Right lobe of liver (tissue), 6 donors: Measurements from ENCODE around the gene SPATA6L. TPM values are rescaled to one million over a fixed set of nuclear protein-coding genes. Genes with fewer than 3 reads are reported as not detected.

Experiments
- ATAC-seq, 4 donors: fragments of 200-7000 bp; cut with Tn5 transposase; one replicate each; pipeline ENCODE4 v1.9.1; 2020; ENCODE audit warnings: mild to moderate bottlenecking in 4 of 4, moderate library complexity in 4 of 4
- DNase-seq, 3 donors: peaks; one replicate each; pipeline ENCODE4 v3.0.0-alpha.2; 2020
- H3K27ac ChIP-seq, 3 donors: fragments of 200-600 bp; one replicate each; pipeline ENCODE4 v1.8.0; 2022
- H3K27me3 ChIP-seq, 2 donors: fragments of 200-600 bp; one replicate each; pipeline ENCODE4 v1.8.0; 2022
- H3K36me3 ChIP-seq, 4 donors: fragments of 200-600 bp; sonication (generic) in 1 of 4; one replicate each; pipeline versions ENCODE4 v1.5.1 to v1.8.0; 2017 to 2022; ENCODE audit warnings: control low read depth in 1 of 4
- H3K4me1 ChIP-seq, 4 donors: fragments of 200-600 bp; sonication (generic) in 1 of 4; one replicate each; pipeline versions ENCODE4 v1.5.1 to v1.8.0; 2017 to 2022; ENCODE audit warnings: control low read depth in 1 of 4
- H3K4me3 ChIP-seq, 3 donors: fragments of 200-600 bp; one replicate each; pipeline ENCODE4 v1.8.0; 2022
- H3K9me3 ChIP-seq, 4 donors: fragments of 200-600 bp; sonication (generic) in 1 of 4; one replicate each; pipeline versions ENCODE4 v1.5.1 to v1.8.0; 2017 to 2022; ENCODE audit warnings: control low read depth in 1 of 4
- CTCF ChIP-seq, 4 donors: fragments of 200-600 bp in 3 of 4; fragments of 450-650 bp in 1 of 4; IDR thresholded peaks; one replicate each; pipeline versions ENCODE4 v1.5.1 to v1.8.0; 2016 to 2022; ENCODE audit warnings: antibody characterized with exemption in 4 of 4, mild to moderate bottlenecking in 2 of 4
- POLR2A ChIP-seq: fragments of 450-650 bp; IDR thresholded peaks from one replicate; pipeline ENCODE4 v1.6.1; 2017; ENCODE audit warnings: antibody characterized with exemption, mild to moderate bottlenecking
- WGBS: methylation state at CpG from one replicate; pipeline ENCODE4 v1.1.6; 2018; ENCODE audit warnings: low coverage, low lambda C conversion rate; ENCODE audit not compliant: insufficient coverage; ENCODE audit errors: missing lambda C conversion rate; 5-methylcytosine and 5-hydroxymethylcytosine counted together
- intact Hi-C, 2 donors: fragments of 100-400 bp; cut with DNase I; formaldehyde crosslinking; loops; one replicate each; pipeline versions ENCODE4 v1.11.2 to v1.14.1; 2022
- total RNA-seq, 6 experiments: library from RNA; depleted of rRNA in 2 of 6; stranded (reverse); fragments of >200 nt in 2 of 6; fragmentation: NEBNext Ultra II Directional in 3 of 6; extraction: Animal tissue kit (Norgen Biotek cat#: 25700) in 3 of 6; gene quantifications; one replicate each; pipeline versions ENCODE4 v1.1.0 to v1.2.4, GENCODE V29; 2016 to 2023
- donor health status: DM: no; HTN: yes; CAD: no.
- donor health status: DM: no; HTN: no; CAD: no.
- donor health status: DM: no; HTN: no; CAD: no.
- donor health status: DM: no; HTN: yes; CAD: no.
- donor health status: DM: no; HTN: yes; CAD: no.

Gene SPATA6L
- total RNA-seq, 6 experiments from 2014 or later, result 3.7 to 18.8 (median 5.0) TPM

GRCh38 chr9:4667681-4668080, 1.4 kb upstream of the SPATA6L start:
- TF ChIP-seq CTCF (IDR thresholded peaks at IDR 0.05) (no peak), POLR2A (no peak)
- H3K9me3 ChIP-seq, result no peaks in the 10 kb centered on the region
- no peak overlapping the region for H3K4me3 ChIP-seq
- H3K4me1 ChIP-seq, result peaks cover 0 to 29% (median 8%) of the 10 kb centered on the region in 4 donors
- no peaks in the 10 kb centered on the region for H3K36me3 ChIP-seq
- no peak overlapping the region for H3K27ac ChIP-seq
- intact Hi-C loops, result loop anchor here in 1 of 2 donors (10.0 kb wide), 1 partner anchor 77 kb away; the partner anchor contains the start of gene AK3
- ATAC-seq (no peak), DNase-seq (no peak)
- WGBS, result 100% methylated on average over 1 of the region's 1 CpG
- no peaks in the 10 kb centered on the region for H3K27me3 ChIP-seq

DNA sequence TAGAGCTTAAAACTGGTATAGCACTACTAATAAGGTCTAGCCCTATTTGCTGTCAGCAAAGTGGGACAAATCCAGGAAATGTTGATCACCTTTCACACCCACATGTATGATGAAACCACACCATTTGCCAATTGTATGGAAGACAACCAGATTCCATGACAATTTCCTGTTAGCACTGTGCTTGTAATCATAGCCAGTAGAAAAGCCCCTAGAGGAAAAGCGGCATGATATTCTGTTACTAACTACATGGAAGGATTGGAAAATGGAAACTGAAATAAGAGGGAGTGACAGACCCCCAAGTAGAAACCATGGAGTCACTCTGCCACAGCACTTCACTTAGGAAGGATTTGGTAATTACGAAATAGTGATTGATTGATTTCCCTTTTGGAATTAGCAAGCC, 923 bp downstream of the SPATA6L start:
- H3K27me3 ChIP-seq, result no peaks in the 10 kb centered on the region
- H3K9me3 ChIP-seq, result no peaks in the 10 kb centered on the region
- no peaks in the 10 kb centered on the region for H3K36me3 ChIP-seq
- TF ChIP-seq POLR2A (peak; percentile 95), CTCF (IDR thresholded peaks at IDR 0.05) (no peak)
- intact Hi-C loops, result loop anchor here in 1 of 2 donors (10.0 kb wide), 1 partner anchor 79 kb away; the partner anchor contains the start of gene AK3
- ATAC-seq (peak in 3 of 4 donors; percentile 1 to 40 (median 6)), DNase-seq (no peak)
- H3K4me3 ChIP-seq, result peak overlapping the region; percentile 4 to 76 (median 55)
- WGBS, result 20% methylated on average over 2 of the region's 2 CpGs
- H3K4me1 ChIP-seq, result peaks cover 0 to 33% (median 8%) of the 10 kb centered on the region in 4 donors
- peak overlapping the region; percentile 92 to 94 (median 92) for H3K27ac ChIP-seq

DNA sequence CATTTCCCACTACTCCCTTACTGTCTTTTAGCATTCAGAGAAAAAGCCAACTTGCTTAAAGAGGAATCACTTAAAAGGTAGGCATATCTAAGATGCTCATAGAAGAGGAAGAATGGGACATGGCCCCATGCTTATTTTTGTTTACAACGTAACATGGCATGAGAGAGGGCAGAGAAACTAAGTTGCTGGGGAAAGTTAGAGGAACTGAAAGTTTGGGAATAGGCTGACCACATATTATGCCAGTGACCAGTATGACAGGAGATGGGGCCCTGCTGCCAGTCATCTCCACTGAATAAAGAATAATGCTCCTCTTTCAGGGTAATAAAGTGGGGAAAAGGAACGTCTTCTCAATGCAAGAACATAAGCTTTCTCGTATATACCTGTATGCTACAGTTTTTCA, 2.3 kb downstream of the SPATA6L start:
- Histone ChIP-seq H3K4me1 (peaks cover 0 to 33% (median 10%) of the 10 kb centered on the region in 4 donors), H3K36me3 (no peaks in the 10 kb centered on the region), H3K27ac (peak overlapping the region; percentile 92 to 94 (median 92)), H3K9me3 (no peaks in the 10 kb centered on the region), H3K4me3 (peak overlapping the region; percentile 17 to 76 (median 65)), H3K27me3 (no peaks in the 10 kb centered on the region)
- 56% methylated on average over 3 of the region's 3 CpGs for WGBS
- DNase-seq, result no peak
- TF ChIP-seq POLR2A, result no peak
- no peak for TF ChIP-seq CTCF (IDR thresholded peaks at IDR 0.05)
- peak in 1 of 4 donors; percentile 16 for ATAC-seq
- intact Hi-C loops, result loop anchor here in 1 of 2 donors (10.0 kb wide), 1 partner anchor 81 kb away; the partner anchor contains the start of gene AK3

GRCh38 chr9:4662989-4663792, 3.1 kb downstream of the SPATA6L start:
- intact Hi-C loops, result loop anchor here in 1 of 2 donors (10.0 kb wide), 1 partner anchor 82 kb away; the partner anchor contains the start of gene AK3
- TF ChIP-seq CTCF (IDR thresholded peaks at IDR 0.05) (no peak), POLR2A (peak; percentile 86)
- H3K4me1 ChIP-seq, result peaks cover 0 to 37% (median 13%) of the 10 kb centered on the region in 4 donors
- no peaks in the 10 kb centered on the region for H3K36me3 ChIP-seq
- peak in 3 of 4 donors; percentile 27 to 49 (median 31) for ATAC-seq
- H3K4me3 ChIP-seq, result peak overlapping the region; percentile 65 to 93 (median 76)
- WGBS, result 7% methylated on average over 4 of the region's 13 CpGs
- peak overlapping the region; percentile 92 to 94 (median 92) for H3K27ac ChIP-seq
- DNase-seq, result no peak
- no peaks in the 10 kb centered on the region for H3K9me3 ChIP-seq
- H3K27me3 ChIP-seq, result no peaks in the 10 kb centered on the region
